H1 (cell line): ENCODE measurements around the gene TSPAN9.

Source experiments
- BACH1 ChIP-seq: IDR thresholded peaks from 2 replicates; pipeline ENCODE4 v1.6.1; 2012; ENCODE audit warnings: low read length, improper control_type of control experiment
- CTCF ChIP-seq, 3 experiments: IDR thresholded peaks; 1 replicate in 2 of 3; 2 replicates in 1 of 3; pipeline versions ENCODE4 v1.5.1 to v1.6.1; 2011; ENCODE audit warnings: low read length in 3 of 3, mild to moderate bottlenecking in 3 of 3, inconsistent platforms in 2 of 3, low read depth in 1 of 3, moderate library complexity in 1 of 3; ENCODE audit not compliant: insufficient read depth in 1 of 3; ENCODE audit errors: control extremely low read depth in 1 of 3
- GABPA ChIP-seq: IDR thresholded peaks from 2 replicates; pipeline ENCODE4 v1.6.1; 2011; ENCODE audit warnings: mild to moderate bottlenecking, low read length, moderate library complexity, borderline replicate concordance; ENCODE audit not compliant: insufficient read depth
- JUND ChIP-seq: IDR thresholded peaks from 2 replicates; pipeline ENCODE4 v1.6.1; 2011; ENCODE audit warnings: mild to moderate bottlenecking, improper control_type of control experiment, low read length
- NANOG ChIP-seq: IDR thresholded peaks from 2 replicates; pipeline ENCODE4 v1.6.1; 2011; ENCODE audit warnings: low read length, low read depth, mild to moderate bottlenecking, inconsistent platforms; ENCODE audit not compliant: insufficient read depth, poor library complexity, severe bottlenecking
- PHF8 ChIP-seq: fragments of 200-600 bp; sonication (generic); conservative IDR thresholded peaks from 2 replicates; pipeline ENCODE4 v1.7.1; 2012; ENCODE audit warnings: low read depth, mild to moderate bottlenecking, inconsistent platforms, low read length, moderate library complexity
- POLR2A ChIP-seq, 2 experiments: IDR thresholded peaks; 1 replicate in 1 of 2; 2 replicates in 1 of 2; pipeline ENCODE4 v1.6.1; 2011; ENCODE audit warnings: low read depth in 2 of 2, low read length in 2 of 2, mild to moderate bottlenecking in 2 of 2; ENCODE audit errors: control extremely low read depth in 1 of 2
- POLR2AphosphoS5 ChIP-seq: IDR thresholded peaks from 2 replicates; pipeline ENCODE4 v1.6.1; 2011; ENCODE audit warnings: low read depth, low read length
- RAD21 ChIP-seq, 2 experiments: IDR thresholded peaks in 1 of 2; conservative IDR thresholded peaks in 1 of 2; 2 replicates each; pipeline ENCODE4 v1.6.1; 2011; ENCODE audit warnings: low read depth in 2 of 2, low read length in 2 of 2, improper control_type of control experiment in 1 of 2, inconsistent platforms in 1 of 2, mild to moderate bottlenecking in 1 of 2, moderate library complexity in 1 of 2
- RFX5 ChIP-seq: IDR thresholded peaks from 2 replicates; pipeline ENCODE4 v1.6.1; 2011; ENCODE audit warnings: low read depth, low read length, improper control_type of control experiment, borderline replicate concordance
- TAF1 ChIP-seq: IDR thresholded peaks from 2 replicates; pipeline ENCODE4 v1.6.1; 2011; ENCODE audit warnings: mild to moderate bottlenecking, low read depth, low read length
- ZNF274 ChIP-seq: IDR thresholded peaks from 2 replicates; pipeline ENCODE4 v1.7.0; 2012; ENCODE audit warnings: low read length, borderline replicate concordance; ENCODE audit errors: extremely low read depth
- TF ChIP-seq, protein P1 (sequence below): IDR thresholded peaks from 2 replicates; pipeline ENCODE4 v1.6.1; 2011; ENCODE audit warnings: low read length, improper control_type of control experiment

GRCh38 chr12:3172124-3173007 is 95.2 kb downstream of the TSPAN9 start:
- TF ChIP-seq GABPA (no peak), RFX5 (no peak), ZNF274 (no peak), CTCF (IDR thresholded peaks at IDR 0.05; ENCODE audit: control extremely low read depth in 1 of 3, insufficient read depth in 1 of 3, low read depth in 1 of 3, low read length in 3 of 3) (no peak), RAD21 (IDR thresholded peaks at IDR 0.05 in 1 of 2, conservative IDR thresholded peaks at IDR 0.05 in 1 of 2; ENCODE audit: low read depth in 2 of 2, low read length in 2 of 2) (no peak), POLR2AphosphoS5 (no peak), BACH1 (no peak), PHF8 (no peak), POLR2A (IDR thresholded peaks at IDR 0.05; ENCODE audit: control extremely low read depth in 1 of 2, low read depth in 2 of 2, low read length in 2 of 2) (no peak), NANOG (no peak), TAF1 (no peak), JUND (no peak)
- TF ChIP-seq, protein P1, sequence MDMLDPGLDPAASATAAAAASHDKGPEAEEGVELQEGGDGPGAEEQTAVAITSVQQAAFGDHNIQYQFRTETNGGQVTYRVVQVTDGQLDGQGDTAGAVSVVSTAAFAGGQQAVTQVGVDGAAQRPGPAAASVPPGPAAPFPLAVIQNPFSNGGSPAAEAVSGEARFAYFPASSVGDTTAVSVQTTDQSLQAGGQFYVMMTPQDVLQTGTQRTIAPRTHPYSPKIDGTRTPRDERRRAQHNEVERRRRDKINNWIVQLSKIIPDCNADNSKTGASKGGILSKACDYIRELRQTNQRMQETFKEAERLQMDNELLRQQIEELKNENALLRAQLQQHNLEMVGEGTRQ: no peak
